Cardiac fibroblast (primary cell): Measurements from ENCODE around the gene LRRFIP2.
"Not testable (repeated sequence)": the region's sequence is repeated elsewhere in the genome, so short reads cannot be mapped to it uniquely, and the experiment has no call there.

Source experiments
- DNase-seq, 2 donors: peaks; one replicate each; pipeline versions ENCODE4 v3.0.0 to v3.0.0-alpha.2; 2010; ENCODE audit warnings: low read depth in 2 of 2
- H3K4me3 ChIP-seq, 2 donors: replicated peaks in 1 of 2; 1 replicate in 1 of 2; 2 replicates in 1 of 2; pipeline ENCODE4 v1.5.1; 2011; ENCODE audit warnings: low read depth in 2 of 2, low read length in 2 of 2, mild to moderate bottlenecking in 2 of 2, moderate library complexity in 1 of 2
- TF ChIP-seq, protein P1 (sequence below): IDR thresholded peaks from one replicate; pipeline ENCODE4 v1.5.1; 2011; ENCODE audit warnings: low read depth, mild to moderate bottlenecking, low read length, inconsistent platforms

LRRFIP2 gene

DNA sequence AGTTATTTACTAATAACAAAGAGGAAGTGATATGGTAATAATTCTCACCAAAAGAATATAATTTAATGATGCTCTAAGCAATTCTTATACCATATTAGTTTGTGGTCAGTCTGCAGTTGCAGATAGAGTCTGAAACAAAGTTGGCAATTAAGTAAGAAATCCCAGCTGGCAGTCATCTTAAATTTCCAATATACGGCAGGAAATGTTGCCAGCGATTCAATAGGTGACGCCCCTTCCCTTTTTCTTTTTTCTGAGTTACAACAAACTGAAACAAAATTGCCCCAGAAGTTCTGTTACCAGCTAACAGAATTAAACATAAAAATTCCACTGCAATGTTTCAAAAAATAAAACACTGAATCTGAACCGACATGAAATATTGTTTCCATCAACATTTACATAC lies 26.7 kb downstream of the LRRFIP2 start:
- no peak for DNase-seq
- H3K4me3 ChIP-seq = no peak overlapping the region
- TF ChIP-seq, protein P1, sequence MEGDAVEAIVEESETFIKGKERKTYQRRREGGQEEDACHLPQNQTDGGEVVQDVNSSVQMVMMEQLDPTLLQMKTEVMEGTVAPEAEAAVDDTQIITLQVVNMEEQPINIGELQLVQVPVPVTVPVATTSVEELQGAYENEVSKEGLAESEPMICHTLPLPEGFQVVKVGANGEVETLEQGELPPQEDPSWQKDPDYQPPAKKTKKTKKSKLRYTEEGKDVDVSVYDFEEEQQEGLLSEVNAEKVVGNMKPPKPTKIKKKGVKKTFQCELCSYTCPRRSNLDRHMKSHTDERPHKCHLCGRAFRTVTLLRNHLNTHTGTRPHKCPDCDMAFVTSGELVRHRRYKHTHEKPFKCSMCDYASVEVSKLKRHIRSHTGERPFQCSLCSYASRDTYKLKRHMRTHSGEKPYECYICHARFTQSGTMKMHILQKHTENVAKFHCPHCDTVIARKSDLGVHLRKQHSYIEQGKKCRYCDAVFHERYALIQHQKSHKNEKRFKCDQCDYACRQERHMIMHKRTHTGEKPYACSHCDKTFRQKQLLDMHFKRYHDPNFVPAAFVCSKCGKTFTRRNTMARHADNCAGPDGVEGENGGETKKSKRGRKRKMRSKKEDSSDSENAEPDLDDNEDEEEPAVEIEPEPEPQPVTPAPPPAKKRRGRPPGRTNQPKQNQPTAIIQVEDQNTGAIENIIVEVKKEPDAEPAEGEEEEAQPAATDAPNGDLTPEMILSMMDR = no peak

DNA sequence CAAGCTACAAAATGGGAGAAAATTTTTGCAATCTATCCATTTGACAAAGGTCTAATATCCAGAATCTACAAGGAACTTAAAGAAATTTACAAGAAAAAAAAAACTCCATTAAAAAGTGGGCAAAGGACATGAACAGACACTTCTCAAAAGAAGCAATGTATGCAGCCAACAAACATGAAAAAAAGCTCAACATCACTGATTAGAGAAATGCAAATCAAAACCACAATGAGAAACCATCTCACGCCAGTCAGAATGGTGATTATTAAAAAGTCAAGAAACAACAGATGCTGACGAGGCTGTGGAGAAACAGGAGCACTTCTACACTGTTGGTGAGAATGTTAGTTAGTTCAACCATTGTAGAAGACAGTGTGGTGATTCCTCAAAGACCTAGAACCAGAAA lies 27.5 kb downstream of the LRRFIP2 start:
- not testable (repeated sequence) for DNase-seq, H3K4me3 ChIP-seq

DNA sequence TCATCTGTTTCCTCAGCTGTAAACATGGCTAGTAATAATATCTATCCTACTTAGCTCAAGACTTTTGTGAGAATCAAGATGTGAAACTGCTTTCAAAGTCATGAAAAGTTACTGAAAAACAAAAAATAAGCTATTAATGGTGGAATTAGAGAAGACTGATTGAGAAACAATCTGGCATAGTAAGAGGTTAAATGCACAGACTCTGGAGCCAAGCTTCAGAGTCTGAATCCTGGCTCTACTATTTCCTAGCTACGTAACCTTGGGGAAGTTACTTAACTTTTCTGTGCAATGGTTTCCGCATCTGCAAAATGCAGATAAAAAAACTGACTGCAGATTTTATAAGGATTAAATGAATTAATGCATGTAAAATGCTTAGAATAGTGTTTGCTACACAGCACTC lies 28.8 kb downstream of the LRRFIP2 start:
- peak in 1 of 2 donors; percentile 73 for DNase-seq
- H3K4me3 ChIP-seq = no peak overlapping the region
- TF ChIP-seq, protein P1 = no peak

DNA sequence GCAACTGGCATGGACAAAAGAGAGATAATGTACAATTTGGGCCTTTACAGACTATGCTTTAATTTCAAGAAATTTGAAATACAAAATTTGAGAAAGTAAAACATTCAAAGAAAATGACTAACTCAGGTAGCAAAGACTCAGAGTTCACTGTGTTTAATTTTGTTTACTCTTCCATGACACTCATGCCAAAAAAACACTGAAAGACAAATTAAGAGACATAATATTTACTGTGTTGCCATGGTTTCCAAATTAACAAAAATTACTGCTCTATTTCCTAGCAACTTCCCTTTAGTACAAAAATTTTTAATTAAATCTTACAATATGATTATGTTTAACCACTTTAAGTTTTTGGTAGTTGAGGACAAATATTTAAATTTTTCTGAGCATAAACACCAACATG lies 29.6 kb downstream of the LRRFIP2 start:
- TF ChIP-seq, protein P1 = no peak
- peak in 1 of 2 donors; percentile 20 for DNase-seq
- no peak overlapping the region for H3K4me3 ChIP-seq

DNA sequence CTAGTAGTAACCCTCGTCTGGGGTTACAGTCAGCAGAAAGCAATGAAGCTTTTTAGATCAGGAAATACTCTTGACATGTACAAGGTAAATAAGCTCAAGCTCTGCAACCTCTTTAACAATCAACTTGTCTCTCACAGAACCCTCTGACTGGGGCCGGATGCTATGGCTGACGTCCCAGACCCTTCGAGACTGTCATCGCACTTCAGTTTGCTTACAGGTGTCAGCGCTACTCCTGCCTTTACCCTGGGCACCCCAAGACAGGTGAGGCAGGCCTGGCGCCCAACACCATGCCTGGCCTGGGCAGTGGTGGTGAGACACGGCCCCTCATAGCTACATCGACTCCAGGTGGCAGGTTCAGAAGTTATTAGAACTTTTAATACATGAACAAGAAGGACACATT lies 30.6 kb downstream of the LRRFIP2 start:
- TF ChIP-seq, protein P1 = no peak
- no peak overlapping the region for H3K4me3 ChIP-seq
- DNase-seq = no peak

DNA sequence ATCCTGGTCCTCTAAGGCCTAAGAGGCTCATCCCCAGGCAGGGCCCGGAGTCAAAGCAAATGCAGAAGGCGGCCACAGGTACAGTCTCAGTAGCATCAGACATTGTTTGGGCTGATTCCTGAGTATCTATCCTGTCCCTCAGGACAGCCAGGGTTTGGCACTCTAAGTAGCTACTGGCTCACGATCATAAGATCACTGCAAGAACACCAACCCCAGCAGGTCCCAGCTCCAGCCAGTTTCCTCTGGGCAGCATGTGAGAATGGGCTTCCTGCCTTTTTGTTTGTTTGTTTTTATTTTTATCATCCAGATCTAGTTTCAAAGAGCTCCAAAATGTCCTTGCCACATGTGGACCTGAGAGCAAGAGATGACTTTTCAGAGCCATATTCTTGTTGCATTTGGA lies 32.7 kb downstream of the LRRFIP2 start:
- TF ChIP-seq, protein P1 = no peak
- H3K4me3 ChIP-seq = no peak overlapping the region
- no peak for DNase-seq

DNA sequence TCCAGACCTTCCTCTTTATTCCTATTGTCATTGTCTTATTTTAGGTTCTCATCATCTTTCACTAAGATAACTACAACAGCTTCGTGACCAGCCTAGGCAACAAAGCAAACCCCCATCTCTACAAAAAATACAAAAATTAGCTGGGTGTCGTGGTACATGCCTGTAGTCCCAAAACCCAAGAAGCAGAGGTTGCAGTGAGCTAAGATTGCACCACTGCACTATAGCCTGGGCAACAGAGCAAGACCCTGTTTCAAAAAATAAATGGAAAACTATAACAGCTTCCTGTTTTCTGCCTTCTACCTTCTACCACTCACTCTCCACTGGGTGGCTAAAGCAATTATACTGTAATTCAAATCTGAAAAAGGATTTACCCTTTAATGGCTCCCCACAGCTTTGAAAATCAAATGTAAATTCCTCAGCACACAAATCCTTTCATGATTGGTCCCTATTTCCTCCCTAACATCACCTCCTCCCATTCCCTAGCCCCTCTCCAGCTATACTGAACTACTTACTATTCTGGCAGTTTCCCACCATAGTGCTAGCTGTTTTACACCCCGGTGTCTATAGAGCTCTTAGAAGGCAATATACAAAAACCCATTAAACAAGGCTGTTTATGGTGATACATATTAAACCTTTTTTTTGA lies 33.4 kb downstream of the LRRFIP2 start:
- DNase-seq = no peak
- no peak overlapping the region for H3K4me3 ChIP-seq
- TF ChIP-seq, protein P1 = no peak
